GM08714 (cell line): ENCODE measurements around the gene BAIAP2.

Experiments used
- H3K4me3 ChIP-seq: fragments of 200-500 bp; sonication (Bioruptor generic); 2 replicates; pipeline ENCODE4 v1.5.1; 2014; ENCODE audit warnings: mild to moderate bottlenecking, low read length, inconsistent platforms
- ZNF274 ChIP-seq: IDR thresholded peaks from 2 replicates; pipeline ENCODE4 v1.6.1; 2012; ENCODE audit warnings: mild to moderate bottlenecking, low read depth, low read length

BAIAP2 gene

DNA sequence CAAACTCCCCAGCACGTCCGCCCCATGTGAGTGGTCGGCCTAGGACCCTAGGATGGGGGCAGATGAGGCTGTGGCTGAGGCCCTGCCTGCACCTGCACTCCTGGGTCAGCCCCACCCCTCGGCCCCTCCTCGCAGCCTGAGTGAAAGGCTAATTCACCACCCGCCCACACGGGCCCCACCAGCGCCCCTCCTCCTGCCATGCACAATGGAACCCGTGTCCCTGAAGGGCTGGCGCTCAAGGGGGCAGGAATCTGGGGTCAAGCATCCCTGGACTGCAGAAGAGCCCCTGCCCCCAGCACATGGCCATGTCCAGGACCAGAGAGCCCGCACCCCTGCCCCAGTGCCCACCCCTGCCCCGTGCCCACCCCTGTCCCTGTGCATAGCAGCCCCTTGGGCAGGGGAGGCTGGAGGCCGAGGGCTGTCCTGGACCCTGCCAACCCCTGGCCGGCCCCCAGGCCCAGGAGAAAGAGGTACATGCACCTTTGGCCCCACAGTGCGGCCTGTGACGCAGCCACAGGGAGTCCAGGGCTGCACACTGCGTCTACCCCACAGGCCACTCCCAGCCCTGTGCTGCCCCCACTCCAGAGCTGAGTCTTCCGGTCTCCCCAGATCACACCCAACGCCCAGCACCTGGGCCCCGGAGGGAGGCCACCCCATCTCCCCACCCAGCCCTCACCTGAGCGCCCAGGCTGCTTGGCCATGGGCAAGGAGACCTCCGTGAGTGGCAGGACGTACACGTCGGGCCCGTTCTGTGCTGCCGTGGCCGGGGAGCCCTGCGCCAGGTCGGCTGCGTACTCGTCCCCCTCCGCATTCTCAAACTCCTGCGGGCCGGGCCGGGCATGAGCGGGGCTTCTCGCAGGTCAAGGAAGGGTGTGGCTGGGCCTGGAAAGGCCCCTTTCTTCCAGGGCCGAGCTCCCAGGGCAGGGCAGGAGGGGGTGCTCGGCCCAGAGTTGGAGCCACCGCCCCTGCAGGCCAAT is 95.7 kb downstream of the BAIAP2 start:
- no peak for TF ChIP-seq ZNF274
- H3K4me3 ChIP-seq, result no peak overlapping the region

DNA sequence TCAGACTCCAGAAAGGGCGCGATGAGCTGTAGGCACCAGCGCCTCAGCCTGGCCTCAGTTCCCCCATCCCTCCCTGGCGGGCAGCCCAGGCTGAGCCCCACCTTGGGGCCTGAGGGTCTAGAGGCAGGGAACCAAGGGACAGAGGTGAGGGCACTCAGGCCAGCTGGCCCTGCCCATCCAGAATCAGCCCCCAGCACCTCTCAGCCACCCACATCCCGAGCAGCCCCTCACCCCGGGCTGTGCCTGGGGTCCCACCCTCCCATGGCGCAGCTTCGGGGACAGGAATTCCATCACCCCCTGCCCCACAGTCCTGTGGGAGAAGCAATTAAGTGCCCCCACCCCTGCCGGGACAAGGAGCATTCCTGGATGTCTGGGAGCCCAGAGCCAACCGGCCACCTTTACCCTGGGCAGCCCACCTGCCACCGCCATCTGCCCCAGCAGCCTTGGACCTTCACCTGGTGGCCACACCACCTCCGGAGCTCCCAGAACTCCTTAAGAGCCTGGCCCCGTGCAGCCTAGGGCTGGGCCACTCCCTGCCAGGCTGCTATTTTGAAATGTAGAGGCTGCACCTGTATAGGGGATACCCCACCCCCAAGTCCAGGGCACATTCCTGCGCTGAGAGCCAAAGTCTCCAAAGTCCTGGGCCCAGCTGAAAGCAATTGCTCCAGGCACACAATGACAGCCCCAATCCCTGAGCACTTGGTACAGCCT is 96.7 kb downstream of the BAIAP2 start:
- no peak for TF ChIP-seq ZNF274

DNA sequence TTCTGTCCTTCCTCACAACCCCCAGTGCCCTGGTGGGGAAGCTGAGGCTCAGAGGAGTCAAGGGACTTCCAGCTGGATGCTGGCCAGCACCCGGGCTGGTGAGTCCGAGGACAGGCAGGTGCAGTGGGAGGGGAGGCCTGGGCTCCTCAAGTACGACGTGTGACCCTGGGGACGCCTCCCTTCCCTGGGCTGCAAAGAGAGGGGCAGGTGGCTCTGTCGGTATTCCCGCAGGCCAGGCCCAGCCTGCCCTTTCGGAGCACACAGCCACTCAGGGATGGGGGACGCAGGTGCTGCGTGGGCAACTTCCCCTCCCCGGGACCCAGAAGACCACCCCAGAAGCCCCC is 97.2 kb downstream of the BAIAP2 start:
- no peak for TF ChIP-seq ZNF274
- H3K4me3 ChIP-seq, result no peak overlapping the region

More for the DNA sequence above, 96.7 kb downstream of the BAIAP2 start:
- H3K4me3 ChIP-seq, result no peak overlapping the region

DNA sequence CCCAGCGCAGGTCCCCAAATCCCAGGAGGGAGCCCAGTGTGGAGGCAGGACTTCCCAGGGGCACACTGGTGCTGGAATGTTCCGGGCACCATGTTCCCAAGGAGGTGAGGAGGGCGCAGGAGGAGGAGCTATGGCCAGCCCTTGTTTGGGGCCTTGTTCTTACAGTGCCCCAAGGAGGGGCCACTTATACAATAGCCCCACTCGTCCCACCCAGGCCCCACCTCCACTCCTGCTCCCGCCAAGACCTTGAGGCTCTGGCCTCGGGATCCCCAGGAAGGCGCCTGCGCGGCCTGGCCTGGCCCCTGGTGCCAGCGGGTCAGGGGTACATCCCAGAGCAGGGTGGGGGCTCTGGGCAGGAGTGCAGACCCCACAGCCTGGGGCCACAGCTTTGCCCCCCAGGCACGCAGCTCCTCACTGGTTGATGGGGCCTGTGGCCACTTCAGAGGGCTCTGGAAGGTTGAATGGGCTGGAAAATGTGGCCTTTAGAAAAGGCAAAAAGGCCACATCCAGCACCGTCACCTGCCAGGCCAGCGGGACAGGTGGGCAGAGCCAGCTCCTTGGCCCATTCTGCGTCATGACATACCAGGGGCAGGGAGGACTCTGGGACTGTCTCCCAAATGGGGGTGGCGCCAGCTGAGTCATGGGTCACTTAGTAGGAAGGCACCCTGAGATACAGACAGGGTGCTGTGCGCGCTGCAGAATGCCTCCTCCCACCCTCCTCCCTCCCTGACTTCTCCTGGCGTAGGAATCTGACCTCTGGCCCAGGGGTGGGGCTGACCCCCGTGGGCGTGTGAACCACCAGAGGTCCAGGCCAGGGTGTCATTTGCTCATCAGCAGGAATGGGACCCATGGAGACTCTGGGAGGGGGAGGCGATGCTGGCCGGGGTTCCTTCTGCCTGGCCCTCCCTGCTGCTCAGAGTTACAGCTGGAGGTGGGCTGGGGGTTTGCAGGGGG is 98.1 kb downstream of the BAIAP2 start:
- H3K4me3 ChIP-seq, result no peak overlapping the region
- TF ChIP-seq ZNF274, result no peak

DNA sequence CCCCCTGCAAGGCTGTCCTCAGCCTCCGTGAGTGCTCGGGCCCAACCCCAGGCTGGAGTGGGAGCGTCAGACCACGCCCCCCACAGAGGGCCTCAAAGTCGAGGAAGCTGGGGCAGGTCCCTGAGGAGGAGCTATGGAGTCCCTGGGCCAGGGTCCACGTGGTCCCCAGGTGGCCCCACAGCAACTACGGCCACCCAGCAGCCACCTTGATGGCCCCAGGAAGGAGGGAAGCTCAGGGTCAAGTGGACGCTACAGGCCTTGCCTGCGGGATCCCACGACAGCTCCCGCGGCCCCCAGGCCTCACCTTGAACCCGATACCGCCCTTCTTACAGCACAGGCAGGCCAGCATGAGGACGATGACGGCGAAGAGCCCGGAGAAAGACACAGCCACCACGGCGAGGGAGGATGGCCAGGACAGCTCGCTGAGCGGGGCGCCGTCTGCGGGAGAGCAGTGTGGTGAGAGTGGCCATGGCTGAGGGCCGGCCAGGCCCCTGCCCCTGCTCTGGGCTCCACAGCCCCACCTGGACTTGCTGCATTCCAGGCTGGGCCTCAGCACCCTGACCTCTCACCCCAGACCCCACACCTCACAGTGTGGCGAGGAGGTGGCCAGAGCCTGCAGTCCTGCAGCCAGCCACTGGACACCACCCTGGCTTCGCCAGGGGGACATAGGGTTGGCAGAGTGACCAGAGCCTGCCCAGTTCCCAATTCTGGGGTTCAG is 99.3 kb downstream of the BAIAP2 start:
- no peak overlapping the region for H3K4me3 ChIP-seq
- TF ChIP-seq ZNF274, result no peak

DNA sequence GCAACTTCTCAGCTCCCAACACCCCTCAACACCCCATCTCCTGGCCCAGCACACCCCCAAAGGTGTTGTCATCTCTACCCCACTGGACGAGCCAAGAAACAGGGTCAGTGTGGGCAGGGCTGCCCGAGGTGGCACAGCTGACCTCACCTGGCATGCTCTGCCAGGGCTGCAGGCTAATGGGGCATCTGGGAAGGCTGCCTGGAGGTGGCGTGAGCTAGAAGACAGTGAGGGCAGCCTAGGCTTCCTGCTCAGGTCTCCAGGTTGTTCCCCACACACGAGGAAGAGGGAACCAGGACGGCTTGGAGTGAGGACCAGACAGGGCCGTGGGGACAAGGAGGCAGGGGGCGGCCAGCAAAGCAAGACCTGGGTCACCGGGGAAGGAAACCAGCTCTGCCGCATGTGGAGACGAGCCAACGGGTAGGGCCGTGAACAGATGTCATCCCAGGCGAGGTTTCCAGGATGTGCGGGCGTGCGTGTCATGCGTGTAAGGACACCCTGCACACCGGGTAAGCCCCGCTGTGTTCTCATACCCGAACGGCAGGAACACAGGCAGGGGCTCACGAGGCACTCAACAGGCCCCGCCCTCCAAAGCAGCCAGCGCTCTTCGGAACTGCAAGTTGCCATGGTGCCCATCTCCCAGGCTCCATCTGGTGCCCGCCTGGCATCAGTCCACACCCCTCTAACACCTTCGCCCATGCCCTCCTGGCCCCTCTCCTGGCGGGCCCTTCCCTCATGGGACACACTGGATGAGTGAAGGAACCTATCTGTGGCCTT is 100.7 kb downstream of the BAIAP2 start:
- TF ChIP-seq ZNF274, result no peak
- H3K4me3 ChIP-seq, result no peak overlapping the region

DNA sequence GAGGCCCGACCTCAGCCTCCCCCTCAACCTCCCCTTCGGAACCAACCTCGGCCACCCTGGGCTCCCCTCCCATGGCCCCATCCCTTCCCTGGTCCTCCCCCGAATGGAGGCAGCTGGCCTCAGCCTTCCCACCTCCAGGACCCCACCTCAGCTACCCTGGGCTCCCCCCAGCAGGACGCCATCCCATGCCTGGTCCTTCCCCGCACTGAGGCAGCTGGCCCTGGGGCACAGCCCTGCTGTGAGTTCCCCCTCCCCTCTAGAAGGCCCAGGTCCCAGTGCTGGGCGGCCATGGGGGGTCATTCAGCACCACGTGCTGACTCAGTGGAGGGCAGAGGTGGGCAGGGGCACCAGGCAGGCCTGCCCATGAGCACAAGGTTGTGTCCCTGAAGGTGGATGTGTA is 101.4 kb downstream of the BAIAP2 start:
- H3K4me3 ChIP-seq, result no peak overlapping the region
- TF ChIP-seq ZNF274, result no peak

DNA sequence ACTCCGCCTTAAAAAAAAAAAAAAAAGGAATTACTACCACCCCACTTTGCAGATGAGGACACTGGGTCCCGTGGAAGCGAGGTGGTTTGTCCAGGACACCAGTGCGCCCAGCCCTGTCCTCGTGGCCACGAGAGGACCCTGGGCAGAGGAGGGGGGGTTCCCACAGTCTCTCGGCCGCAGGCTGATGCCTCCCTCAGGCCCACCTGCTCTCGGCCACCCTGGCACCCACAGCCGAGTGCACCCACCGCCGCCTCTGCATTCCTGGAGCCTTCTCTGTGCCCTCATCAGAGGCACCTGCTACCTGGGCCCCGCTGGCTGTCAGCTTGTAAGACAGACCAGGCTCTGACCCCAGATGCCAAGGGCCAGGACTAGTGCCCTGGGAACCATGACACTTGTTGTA is 102.3 kb downstream of the BAIAP2 start:
- H3K4me3 ChIP-seq, result no peak overlapping the region
- TF ChIP-seq ZNF274, result no peak

DNA sequence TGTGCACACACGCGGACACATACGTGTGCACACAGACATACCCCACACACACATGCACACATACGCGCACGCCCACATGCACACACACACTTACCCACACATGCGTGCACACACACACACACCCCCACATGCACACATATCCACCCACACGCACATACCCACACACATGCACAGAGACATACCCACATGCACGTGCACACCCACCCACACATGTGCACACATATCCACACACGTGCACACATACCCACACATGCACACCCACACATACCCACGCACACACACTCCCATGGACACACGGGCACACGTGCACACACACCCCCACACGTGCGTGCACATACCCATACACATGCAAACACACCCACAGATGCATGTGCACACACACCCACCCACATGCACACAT is 103.1 kb downstream of the BAIAP2 start:
- TF ChIP-seq ZNF274, result no peak
- H3K4me3 ChIP-seq, result no peak overlapping the region

DNA sequence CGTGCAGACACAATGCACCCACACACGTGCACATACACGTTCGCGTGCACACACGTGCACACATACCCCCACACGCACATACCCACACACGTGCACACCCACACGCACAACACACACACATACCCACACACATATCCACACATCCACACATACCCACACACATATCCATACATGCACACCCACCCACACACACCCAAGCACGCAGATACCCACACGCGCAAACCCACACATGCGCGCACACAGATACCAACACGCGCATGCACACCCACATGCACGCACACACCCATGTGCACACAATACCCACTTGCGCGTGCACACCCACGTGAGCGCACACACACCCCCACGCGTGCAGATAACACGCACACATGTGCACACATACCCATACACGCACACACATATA is 103.5 kb downstream of the BAIAP2 start:
- TF ChIP-seq ZNF274, result no peak
- no peak overlapping the region for H3K4me3 ChIP-seq

DNA sequence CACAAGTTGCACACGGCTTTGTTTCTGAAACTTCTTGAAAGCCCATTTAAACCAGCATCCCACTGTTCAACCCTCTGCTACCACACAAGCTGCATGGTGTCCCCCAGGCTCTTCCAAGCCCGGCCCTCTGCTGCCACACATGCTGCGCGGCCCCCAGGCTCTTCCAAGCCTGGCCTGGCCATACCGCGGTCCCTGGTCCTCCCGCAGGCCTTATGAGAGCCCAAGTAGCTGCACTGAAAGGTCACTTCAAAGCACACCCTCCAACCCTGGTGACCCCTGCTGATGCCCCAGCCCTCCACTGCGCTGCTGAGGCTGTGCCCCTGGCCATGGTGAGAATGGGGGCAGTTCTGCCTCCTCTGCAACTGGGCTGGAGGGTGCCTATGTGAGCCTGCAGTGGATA is 104.5 kb downstream of the BAIAP2 start:
- no peak for TF ChIP-seq ZNF274
- H3K4me3 ChIP-seq, result no peak overlapping the region

DNA sequence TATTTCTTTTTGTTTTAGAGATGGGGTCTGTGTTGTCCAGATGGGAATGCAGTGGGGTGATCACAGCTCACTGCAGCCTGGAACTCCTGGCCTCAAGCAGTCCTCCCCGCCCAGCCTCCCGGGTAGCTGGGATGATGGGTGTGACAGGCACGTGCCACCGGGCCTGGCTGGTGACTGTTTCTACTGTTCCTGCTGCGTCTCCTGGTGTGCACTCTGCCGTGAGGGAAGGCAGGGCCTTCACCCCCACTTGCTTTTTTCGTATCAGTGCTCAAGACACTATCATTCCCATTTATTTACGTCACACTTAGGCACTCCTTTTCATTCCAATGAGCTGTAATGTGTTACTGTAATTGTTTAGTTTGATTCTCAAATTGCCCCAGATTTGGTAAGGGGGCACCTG is 105.1 kb downstream of the BAIAP2 start:
- H3K4me3 ChIP-seq, result no peak overlapping the region
- TF ChIP-seq ZNF274, result no peak

DNA sequence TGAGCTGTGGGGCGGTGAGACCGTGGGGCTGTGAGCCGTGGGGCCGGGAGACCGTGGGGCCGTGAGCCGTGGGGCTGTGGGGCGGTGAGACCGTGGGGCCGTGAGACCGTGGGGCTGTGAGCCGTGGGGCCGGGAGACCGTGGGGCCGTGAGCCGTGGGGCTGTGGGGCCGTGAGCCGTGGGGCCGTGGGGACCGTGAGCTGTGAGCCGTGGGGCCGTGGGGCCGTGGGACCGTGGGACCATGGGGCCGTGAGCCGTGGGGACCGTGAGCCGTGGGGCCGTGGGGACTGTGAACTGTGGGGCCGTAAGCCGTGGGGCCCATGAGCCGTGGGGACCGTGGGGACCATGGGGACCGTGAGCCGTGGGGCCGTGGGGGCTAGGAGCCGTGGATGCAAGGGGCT is 105.7 kb downstream of the BAIAP2 start:
- H3K4me3 ChIP-seq, result no peak overlapping the region
- no peak for TF ChIP-seq ZNF274
